B cell (primary cell): ENCODE results near the gene TBATA. TPM values are rescaled to one million over a fixed set of nuclear protein-coding genes. Genes with fewer than 3 reads are reported as not detected.

Experiments
- ATAC-seq: fragments of 200-7000 bp; cut with Tn5 transposase; one replicate; pipeline ENCODE4 v1.10.0; 2021; ENCODE audit warnings: low read depth, mild to moderate bottlenecking, moderate number of reproducible peaks, moderate library complexity
- CTCF ChIA-PET: fragments of 350-600 bp; sonication (Branson Sonifier 250); formaldehyde crosslinking; loops from one replicate; lab custom pipeline; 2021; ENCODE audit warnings: antibody characterized with exemption, inconsistent platforms; lab: Charles Lee
- POLR2A ChIA-PET: fragments of 350-600 bp; sonication (Branson Sonifier 250); formaldehyde crosslinking; loops from one replicate; lab custom pipeline; 2021; ENCODE audit warnings: antibody characterized with exemption; lab: Charles Lee
- DNase-seq: peaks from one replicate; pipeline ENCODE4 v3.0.0; 2013
- H2AFZ ChIP-seq: 2 replicates; pipeline ENCODE4 v1.6.1; 2012; ENCODE audit warnings: mild to moderate bottlenecking, low read depth, low read length; ENCODE audit not compliant: insufficient read depth, poor library complexity, severe bottlenecking
- H3K27ac ChIP-seq, 2 donors: 1 replicate in 1 of 2; 2 replicates in 1 of 2; pipeline ENCODE4 v1.5.1; 2012 to 2013; ENCODE audit warnings: low read length in 2 of 2, mild to moderate bottlenecking in 2 of 2, moderate library complexity in 1 of 2
- H3K27me3 ChIP-seq, 4 experiments: fragments of 200-600 bp in 1 of 4; sonication (generic) in 1 of 4; replicated peaks in 1 of 4; 1 replicate in 2 of 4; 2 replicates in 2 of 4; pipeline versions ENCODE4 v1.6.1 to v1.7.0; 2013 to 2016; ENCODE audit warnings: low read length in 3 of 4, mild to moderate bottlenecking in 2 of 4, mixed read lengths in 1 of 4, moderate library complexity in 1 of 4; ENCODE audit not compliant: insufficient read depth in 4 of 4, control insufficient read depth in 3 of 4; ENCODE audit errors: control extremely low read depth in 1 of 4
- H3K36me3 ChIP-seq, 2 experiments: replicated peaks in 1 of 2; 1 replicate in 1 of 2; 2 replicates in 1 of 2; pipeline versions ENCODE4 v1.6.1 to v1.7.1; 2013; ENCODE audit warnings: low read length in 1 of 2; ENCODE audit not compliant: insufficient read depth in 2 of 2, control insufficient read depth in 1 of 2; ENCODE audit errors: control extremely low read depth in 1 of 2, extremely low read depth in 1 of 2
- H3K4me1 ChIP-seq, 2 donors: fragments of 200-600 bp in 1 of 2; sonication (generic) in 1 of 2; 1 replicate in 1 of 2; 2 replicates in 1 of 2; pipeline versions ENCODE4 v1.5.1 to v1.6.1; 2013 to 2017; ENCODE audit warnings: low read length in 2 of 2; ENCODE audit not compliant: control insufficient read depth in 2 of 2, insufficient read depth in 2 of 2
- H3K4me2 ChIP-seq: replicated peaks from 2 replicates; pipeline ENCODE3; 2012; ENCODE audit warnings: mild to moderate bottlenecking, low read depth, low read length; ENCODE audit not compliant: poor library complexity, severe bottlenecking
- H3K4me3 ChIP-seq, 5 experiments: fragments of 200-600 bp in 1 of 5; sonication (generic) in 1 of 5; 1 replicate in 3 of 5; 2 replicates in 2 of 5; pipeline versions ENCODE4 v1.5.1 to v1.7.0; 2011 to 2016; ENCODE audit warnings: low read length in 4 of 5, mild to moderate bottlenecking in 4 of 5, low read depth in 2 of 5, control low read depth in 1 of 5, moderate library complexity in 1 of 5; ENCODE audit not compliant: insufficient read depth in 1 of 5; ENCODE audit errors: control extremely low read depth in 1 of 5, extremely low read depth in 1 of 5
- H3K79me2 ChIP-seq: fragments of 200-600 bp; sonication (generic); one replicate; pipeline ENCODE4 v1.6.0; 2016; ENCODE audit warnings: low read length; ENCODE audit not compliant: control insufficient read depth, insufficient read depth
- H3K9ac ChIP-seq: fragments of 200-600 bp; sonication (generic); 2 replicates; pipeline ENCODE4 v1.6.1; 2017; ENCODE audit warnings: mild to moderate bottlenecking, low read length, moderate library complexity
- H3K9me3 ChIP-seq, 3 donors: one replicate each; pipeline versions ENCODE4 v1.6.1 to v1.7.1; 2013; ENCODE audit warnings: low read length in 2 of 3; ENCODE audit not compliant: control insufficient read depth in 2 of 3, insufficient read depth in 1 of 3; ENCODE audit errors: control extremely low read depth in 1 of 3
- H4K20me1 ChIP-seq: 2 replicates; pipeline ENCODE4 v1.6.0; 2012; ENCODE audit warnings: mild to moderate bottlenecking, low read length; ENCODE audit not compliant: insufficient read depth, control insufficient read depth, poor library complexity, severe bottlenecking
- H3K27ac Mint-ChIP-seq: one replicate; pipeline ENCODE4 v1.8.0; 2021; ENCODE audit warnings: mixed read lengths
- H3K27me3 Mint-ChIP-seq: one replicate; pipeline ENCODE4 v1.8.0; 2021; ENCODE audit warnings: mixed read lengths
- H3K4me1 Mint-ChIP-seq: one replicate; pipeline ENCODE4 v1.8.0; 2021; ENCODE audit warnings: mixed read lengths
- H3K4me3 Mint-ChIP-seq: one replicate; pipeline ENCODE4 v1.8.0; 2021; ENCODE audit warnings: mixed read lengths
- H3K9me3 Mint-ChIP-seq: one replicate; pipeline ENCODE4 v1.8.0; 2022; ENCODE audit warnings: mixed read lengths; ENCODE audit not compliant: insufficient read depth
- EZH2 ChIP-seq: IDR thresholded peaks from 2 replicates; pipeline ENCODE4 v1.6.1; 2012; ENCODE audit warnings: borderline replicate concordance, low read depth, mild to moderate bottlenecking, moderate library complexity, low read length; ENCODE audit not compliant: insufficient read depth, poor library complexity, severe bottlenecking
- WGBS: methylation state at CpG from one replicate; pipeline ENCODE4 v1.1.5; 2013; ENCODE audit warnings: missing lambda C conversion rate; ENCODE audit not compliant: insufficient coverage; 5-methylcytosine and 5-hydroxymethylcytosine counted together
- intact Hi-C: fragments of 100-400 bp; cut with micrococcal nuclease; formaldehyde crosslinking; loops from one replicate; pipeline ENCODE4 v1.10.0; 2022
- polyA plus RNA-seq: library from polyadenylated mRNA; depleted of rRNA; stranded (reverse); fragments of >200 nt; gene quantifications from 2 replicates; pipeline ENCODE4 v1.2.3, GENCODE V29; 2012
- total RNA-seq, 2 donors: library from RNA; stranded (reverse); fragments of 120-200 nt in 1 of 2; gene quantifications; 1 replicate in 1 of 2; 2 replicates in 1 of 2; pipeline versions ENCODE4 v1.2.3 to v1.2.4, GENCODE V29; 2013 to 2022
- TF ChIP-seq, protein P1 (sequence below): fragments of 200-600 bp; IDR thresholded peaks from one replicate; pipeline ENCODE4 v1.8.0; 2022; ENCODE audit warnings: antibody characterized with exemption, mild to moderate bottlenecking

Gene TBATA
- total and polyA plus RNA-seq, 2 donors (not counting 1 experiment from before 2014, with no cell fraction given) = not detected

DNA sequence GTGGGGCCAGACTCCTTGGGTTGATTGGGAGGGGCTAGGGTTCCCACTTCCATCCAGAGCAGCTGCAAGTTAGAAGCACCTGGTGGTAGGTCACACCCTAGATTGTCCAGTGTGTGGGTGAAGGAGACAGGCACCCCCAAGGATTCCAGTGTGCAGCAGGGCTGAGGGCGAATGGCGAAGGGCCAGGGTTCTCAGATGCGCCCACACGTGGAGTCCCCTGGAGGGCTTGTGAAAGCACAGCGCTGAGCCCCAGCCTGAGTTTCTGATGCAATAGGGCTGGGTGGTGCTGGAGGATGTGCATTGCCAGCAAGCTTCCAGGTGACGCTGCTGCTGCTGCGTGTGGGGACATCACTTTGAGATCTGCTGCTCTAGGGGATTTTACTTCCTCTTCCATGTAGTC lies 25.4 kb downstream of the TBATA start:
- CTCF ChIA-PET = interaction anchor here (0.8 to 8.8 kb wide), 8 partner anchors 14 to 305 kb away, joined by 3 to 91 read pairs (median 8); no protein-coding TSS in a partner anchor
- no peaks in the 10 kb centered on the region for H3K36me3 ChIP-seq
- H3K9ac ChIP-seq = no peak overlapping the region
- DNase-seq (no peak), ATAC-seq (no peak)
- no peak overlapping the region for H3K27ac ChIP-seq
- TF ChIP-seq, protein P1, sequence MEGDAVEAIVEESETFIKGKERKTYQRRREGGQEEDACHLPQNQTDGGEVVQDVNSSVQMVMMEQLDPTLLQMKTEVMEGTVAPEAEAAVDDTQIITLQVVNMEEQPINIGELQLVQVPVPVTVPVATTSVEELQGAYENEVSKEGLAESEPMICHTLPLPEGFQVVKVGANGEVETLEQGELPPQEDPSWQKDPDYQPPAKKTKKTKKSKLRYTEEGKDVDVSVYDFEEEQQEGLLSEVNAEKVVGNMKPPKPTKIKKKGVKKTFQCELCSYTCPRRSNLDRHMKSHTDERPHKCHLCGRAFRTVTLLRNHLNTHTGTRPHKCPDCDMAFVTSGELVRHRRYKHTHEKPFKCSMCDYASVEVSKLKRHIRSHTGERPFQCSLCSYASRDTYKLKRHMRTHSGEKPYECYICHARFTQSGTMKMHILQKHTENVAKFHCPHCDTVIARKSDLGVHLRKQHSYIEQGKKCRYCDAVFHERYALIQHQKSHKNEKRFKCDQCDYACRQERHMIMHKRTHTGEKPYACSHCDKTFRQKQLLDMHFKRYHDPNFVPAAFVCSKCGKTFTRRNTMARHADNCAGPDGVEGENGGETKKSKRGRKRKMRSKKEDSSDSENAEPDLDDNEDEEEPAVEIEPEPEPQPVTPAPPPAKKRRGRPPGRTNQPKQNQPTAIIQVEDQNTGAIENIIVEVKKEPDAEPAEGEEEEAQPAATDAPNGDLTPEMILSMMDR = no peak
- TF ChIP-seq EZH2 = no peak
- 69% methylated on average over 7 of the region's 7 CpGs for WGBS
- no peaks in the 10 kb centered on the region for H3K9me3 ChIP-seq
- Mint-ChIP-seq H3K4me1 (no peaks in the 10 kb centered on the region), H3K4me3 (no peak overlapping the region), H3K9me3 (no peaks in the 10 kb centered on the region), H3K27ac (no peak overlapping the region), H3K27me3 (peaks cover 4% of the 10 kb centered on the region)
- no peak overlapping the region for H3K4me3 ChIP-seq
- H3K4me1 ChIP-seq = no peaks in the 10 kb centered on the region
- no peak overlapping the region for H2AFZ ChIP-seq
- H3K4me2 ChIP-seq = no peak overlapping the region
- POLR2A ChIA-PET = no interaction called here
- no peaks in the 10 kb centered on the region for H4K20me1 ChIP-seq
- no peaks in the 10 kb centered on the region for H3K27me3 ChIP-seq
- intact Hi-C loops = no loop called here
- H3K79me2 ChIP-seq = no peaks in the 10 kb centered on the region

DNA sequence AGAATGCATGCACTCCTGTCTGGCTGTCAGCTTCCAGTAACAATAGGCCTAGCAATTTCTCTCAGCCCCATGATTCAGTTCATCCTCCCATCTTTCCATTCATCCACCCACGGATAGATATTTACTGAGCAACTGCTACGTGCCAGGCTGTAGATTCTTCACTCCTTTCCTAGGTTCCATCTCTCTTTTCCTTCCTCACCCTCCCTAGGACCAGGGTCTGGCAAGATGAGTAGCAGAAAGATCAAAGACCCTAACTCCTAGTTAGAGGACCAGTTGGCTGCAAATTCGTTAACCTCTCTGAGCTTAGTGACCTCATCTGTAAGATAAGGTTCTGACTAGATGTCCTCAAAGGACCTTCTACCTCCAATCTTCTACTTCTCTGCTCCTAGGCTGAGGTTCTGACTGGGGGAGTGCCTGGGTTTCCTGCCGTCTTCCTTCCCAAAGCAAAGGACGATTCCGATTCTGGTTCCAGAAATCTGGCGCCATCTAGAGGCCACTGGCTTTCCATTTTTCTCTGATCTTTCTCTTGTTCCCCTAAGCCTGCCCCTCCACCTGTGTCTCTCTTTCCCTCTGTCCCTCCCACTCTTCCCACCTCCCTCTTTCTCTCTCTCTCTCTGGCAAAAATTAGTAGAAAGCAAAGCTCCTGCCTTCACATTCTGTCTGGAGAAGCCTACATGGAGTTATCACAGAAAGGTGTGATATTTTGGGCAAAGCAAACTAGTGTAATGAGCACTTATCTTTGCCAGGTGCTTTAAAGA lies 26.2 kb downstream of the TBATA start:
- Mint-ChIP-seq H3K9me3 (no peaks in the 10 kb centered on the region), H3K27ac (no peak overlapping the region), H3K4me3 (no peak overlapping the region), H3K27me3 (peaks cover 4% of the 10 kb centered on the region), H3K4me1 (no peaks in the 10 kb centered on the region)
- POLR2A ChIA-PET = interaction anchor here (0.5 kb wide), 1 partner anchor 537 kb away, joined by 5 read pairs; no protein-coding TSS in a partner anchor
- CTCF ChIA-PET = interaction anchor here (0.5 to 8.8 kb wide), 18 partner anchors 12 to 1102 kb away, joined by 3 to 91 read pairs (median 4); no protein-coding TSS in a partner anchor
- H3K36me3 ChIP-seq = no peaks in the 10 kb centered on the region
- no peaks in the 10 kb centered on the region for H4K20me1 ChIP-seq
- ATAC-seq (peak; percentile 33), DNase-seq (peak; percentile 65)
- no peak overlapping the region for H3K27ac ChIP-seq
- no peak overlapping the region for H3K4me3 ChIP-seq
- no peaks in the 10 kb centered on the region for H3K9me3 ChIP-seq
- H3K79me2 ChIP-seq = no peaks in the 10 kb centered on the region
- intact Hi-C loops = no loop called here
- no peaks in the 10 kb centered on the region for H3K27me3 ChIP-seq
- 24% methylated on average over 6 of the region's 7 CpGs for WGBS
- no peak overlapping the region for H2AFZ ChIP-seq
- no peak overlapping the region for H3K4me2 ChIP-seq
- TF ChIP-seq, protein P1 = peak; percentile 92
- no peak for TF ChIP-seq EZH2
- no peaks in the 10 kb centered on the region for H3K4me1 ChIP-seq
- no peak overlapping the region for H3K9ac ChIP-seq
